ENCODE measurements around the gene AGBL4.

The AGBL4 gene

DNA sequence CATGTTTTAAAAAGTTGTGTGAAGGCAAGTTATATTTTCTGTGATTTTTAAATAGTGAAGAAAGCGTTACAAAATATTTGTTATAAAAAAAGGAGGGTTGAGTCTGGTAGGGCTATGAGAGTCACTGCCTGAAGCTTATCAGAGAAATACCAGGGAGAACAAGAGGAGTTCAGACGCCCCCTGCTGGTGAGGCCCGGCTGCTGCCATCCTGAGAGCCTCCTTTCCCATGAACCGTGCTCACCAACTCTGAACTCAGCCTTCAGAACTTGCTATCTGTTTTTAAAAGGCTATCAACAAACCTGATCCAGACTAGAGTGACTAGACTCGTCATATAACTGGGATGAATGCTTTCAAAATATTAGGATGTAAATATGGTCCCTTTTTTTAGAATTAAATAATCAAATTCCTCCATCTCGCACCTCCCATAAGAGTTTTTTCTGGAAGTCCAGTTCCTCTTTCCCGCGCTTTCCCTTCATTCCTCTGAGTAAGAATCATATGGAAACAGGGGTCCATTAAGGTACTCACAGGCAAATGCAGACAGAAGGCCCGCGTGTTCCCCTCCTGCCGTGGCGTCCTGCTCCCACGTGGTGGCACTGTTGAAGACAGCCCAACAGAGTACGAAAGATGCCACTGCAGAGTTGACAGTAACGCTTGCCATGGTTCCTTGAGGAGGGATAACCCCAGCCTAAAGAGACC is 1525.5 kb downstream of the AGBL4 start:
- DNase-seq (ENCODE audit: low read depth), result peak; percentile 68
- TF ChIP-seq, protein P1, sequence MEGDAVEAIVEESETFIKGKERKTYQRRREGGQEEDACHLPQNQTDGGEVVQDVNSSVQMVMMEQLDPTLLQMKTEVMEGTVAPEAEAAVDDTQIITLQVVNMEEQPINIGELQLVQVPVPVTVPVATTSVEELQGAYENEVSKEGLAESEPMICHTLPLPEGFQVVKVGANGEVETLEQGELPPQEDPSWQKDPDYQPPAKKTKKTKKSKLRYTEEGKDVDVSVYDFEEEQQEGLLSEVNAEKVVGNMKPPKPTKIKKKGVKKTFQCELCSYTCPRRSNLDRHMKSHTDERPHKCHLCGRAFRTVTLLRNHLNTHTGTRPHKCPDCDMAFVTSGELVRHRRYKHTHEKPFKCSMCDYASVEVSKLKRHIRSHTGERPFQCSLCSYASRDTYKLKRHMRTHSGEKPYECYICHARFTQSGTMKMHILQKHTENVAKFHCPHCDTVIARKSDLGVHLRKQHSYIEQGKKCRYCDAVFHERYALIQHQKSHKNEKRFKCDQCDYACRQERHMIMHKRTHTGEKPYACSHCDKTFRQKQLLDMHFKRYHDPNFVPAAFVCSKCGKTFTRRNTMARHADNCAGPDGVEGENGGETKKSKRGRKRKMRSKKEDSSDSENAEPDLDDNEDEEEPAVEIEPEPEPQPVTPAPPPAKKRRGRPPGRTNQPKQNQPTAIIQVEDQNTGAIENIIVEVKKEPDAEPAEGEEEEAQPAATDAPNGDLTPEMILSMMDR (conservative IDR thresholded peaks at IDR 0.05; ENCODE audit: low read length), result peak; percentile 98
- no peak overlapping the region for H3K4me3 ChIP-seq (ENCODE audit: low read length)

DNA sequence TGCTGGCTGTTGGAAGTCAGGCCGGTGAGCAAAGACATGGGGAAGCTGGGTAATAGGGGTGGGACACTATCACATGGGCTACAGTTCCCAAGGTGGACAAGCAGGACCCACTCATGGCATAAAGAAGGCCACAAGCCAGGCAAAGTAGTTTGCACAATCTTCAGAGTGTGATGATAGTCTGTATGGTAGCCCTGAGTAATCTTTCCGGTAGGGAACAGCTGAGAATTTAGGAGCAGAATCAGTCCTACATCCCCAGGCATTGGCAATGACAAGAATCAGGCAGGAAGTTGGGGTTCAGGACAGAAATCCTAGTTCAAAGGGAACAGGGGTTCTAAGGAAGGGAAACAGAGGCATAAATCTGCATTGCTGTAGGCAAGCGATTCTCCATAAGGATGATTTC is 1527.8 kb downstream of the AGBL4 start:
- no peak overlapping the region for H3K4me3 ChIP-seq (ENCODE audit: low read length)
- TF ChIP-seq, protein P1 (conservative IDR thresholded peaks at IDR 0.05; ENCODE audit: low read length), result no peak
- DNase-seq (ENCODE audit: low read depth), result no peak

DNA sequence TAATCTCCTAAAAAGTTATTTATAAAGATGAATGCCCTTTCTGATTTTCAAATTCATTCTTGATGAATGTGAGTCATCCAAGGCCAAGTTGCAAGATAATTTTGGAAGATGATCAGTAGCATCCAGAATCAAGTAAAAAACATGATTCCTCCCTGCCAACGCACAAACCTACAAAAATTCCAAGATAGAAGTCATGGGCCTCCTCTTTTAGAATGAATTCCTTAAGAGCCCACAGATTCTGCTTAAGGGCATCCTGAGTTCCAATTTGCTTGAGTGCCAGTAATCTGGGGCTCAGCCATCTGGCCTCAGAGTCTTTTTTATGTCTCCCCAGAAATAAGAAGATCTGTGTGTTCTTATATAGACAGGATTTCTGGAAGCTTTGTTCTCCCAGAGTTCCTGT is 1528.6 kb downstream of the AGBL4 start:
- DNase-seq (ENCODE audit: low read depth), result peak; percentile 24
- no peak overlapping the region for H3K4me3 ChIP-seq (ENCODE audit: low read length)
- TF ChIP-seq, protein P1 (conservative IDR thresholded peaks at IDR 0.05; ENCODE audit: low read length), result no peak

DNA sequence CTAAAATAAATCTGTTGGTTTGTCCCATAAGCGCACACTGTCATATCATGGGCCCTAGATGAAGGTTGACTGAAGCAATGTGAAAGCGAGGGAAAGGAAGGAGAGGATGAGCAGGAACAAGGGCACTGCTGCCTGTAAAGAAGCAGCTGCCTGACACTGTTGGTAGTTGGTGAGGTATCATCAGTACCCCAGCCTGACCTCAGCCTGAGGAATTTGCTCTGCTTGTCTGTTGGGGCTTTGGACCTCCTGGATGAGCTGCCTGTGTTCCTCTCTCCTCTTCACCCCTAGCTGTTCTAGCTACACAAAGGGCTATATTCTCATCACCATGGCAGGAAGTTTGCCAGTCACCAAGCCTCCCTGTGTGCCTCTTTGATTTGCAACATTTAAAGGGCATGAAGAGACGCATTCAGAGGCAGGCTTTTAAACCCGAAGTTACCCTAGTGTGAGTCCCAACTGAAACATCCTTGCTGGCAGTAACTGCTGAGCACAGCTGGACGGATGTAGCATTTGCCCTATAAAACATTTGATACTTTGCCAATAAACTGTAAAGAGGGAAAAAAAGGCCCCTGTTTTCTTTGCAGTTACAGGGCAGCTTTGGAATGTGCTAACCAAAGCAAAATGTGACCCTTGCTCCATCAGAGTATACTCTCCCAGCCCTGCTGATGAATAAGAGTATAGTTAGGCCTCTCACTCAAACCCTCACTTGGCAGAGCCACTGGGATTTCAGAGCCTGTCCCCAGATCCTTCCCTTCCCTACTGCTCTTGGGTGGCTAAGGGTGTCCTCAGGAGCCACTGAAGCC is 1529.6 kb downstream of the AGBL4 start:
- TF ChIP-seq, protein P1 (conservative IDR thresholded peaks at IDR 0.05; ENCODE audit: low read length), result no peak
- DNase-seq (ENCODE audit: low read depth), result peak; percentile 85
- H3K4me3 ChIP-seq (ENCODE audit: low read length), result no peak overlapping the region

DNA sequence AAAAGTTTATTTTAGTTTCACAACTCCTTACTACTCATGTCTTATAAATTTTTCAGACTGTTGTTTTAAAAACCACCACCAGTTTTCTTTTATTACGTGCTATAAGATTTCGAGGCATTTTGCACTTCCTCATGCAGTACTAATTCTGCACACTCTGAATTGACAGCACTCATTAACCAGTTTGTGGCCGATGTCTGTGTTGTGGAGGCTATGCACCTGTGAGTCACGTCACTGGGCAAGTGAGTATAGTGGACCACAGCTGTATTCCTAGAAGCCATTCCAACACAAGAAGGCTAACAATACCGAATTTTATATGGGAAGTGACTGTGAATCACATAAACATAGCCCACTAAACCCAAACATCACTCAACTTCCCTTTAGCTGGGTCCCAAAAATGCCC is 1530.7 kb downstream of the AGBL4 start:
- TF ChIP-seq, protein P1 (conservative IDR thresholded peaks at IDR 0.05; ENCODE audit: low read length), result no peak
- H3K4me3 ChIP-seq (ENCODE audit: low read length), result no peak overlapping the region
- no peak for DNase-seq (ENCODE audit: low read depth)

DNA sequence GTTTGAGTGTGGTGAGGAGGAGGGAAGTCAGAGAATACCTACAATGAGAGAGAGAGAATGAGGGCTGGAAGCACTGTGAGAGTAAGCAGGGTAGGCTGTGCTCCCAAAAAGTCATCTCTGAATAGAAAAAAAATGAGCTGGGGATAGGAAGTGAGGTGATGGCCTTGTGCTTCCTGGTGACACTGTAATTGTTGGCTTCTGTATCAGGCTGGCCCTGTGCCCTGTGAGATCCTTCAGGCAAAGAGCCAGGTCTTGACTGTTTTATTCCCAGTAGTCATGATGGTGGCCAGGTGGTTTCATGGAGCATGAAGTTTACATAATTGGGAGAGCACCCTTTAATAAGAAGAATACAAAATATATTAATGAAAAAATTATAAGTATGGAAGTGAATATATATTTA is 1531.4 kb downstream of the AGBL4 start:
- DNase-seq (ENCODE audit: low read depth), result no peak
- H3K4me3 ChIP-seq (ENCODE audit: low read length), result no peak overlapping the region
- TF ChIP-seq, protein P1 (conservative IDR thresholded peaks at IDR 0.05; ENCODE audit: low read length), result no peak

DNA sequence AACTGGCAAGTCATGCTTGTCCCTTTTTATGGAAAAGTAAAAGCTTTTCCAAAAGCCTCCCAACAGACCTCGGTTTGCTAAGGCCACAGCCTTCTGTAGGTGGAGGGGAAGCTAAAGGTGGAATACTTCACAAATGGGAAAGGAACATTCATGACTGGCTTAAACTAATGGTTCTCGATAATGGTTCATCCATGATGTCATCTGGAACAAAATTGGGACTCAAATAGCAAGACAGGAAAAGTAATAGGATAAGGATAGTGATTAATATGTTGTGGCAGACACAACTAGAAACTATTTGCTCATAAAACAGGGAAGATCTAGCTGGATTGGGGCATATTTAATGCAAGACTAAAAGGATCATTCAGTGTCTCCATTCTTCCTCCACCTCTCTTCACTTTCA is 1535.0 kb downstream of the AGBL4 start:
- DNase-seq (ENCODE audit: low read depth), result no peak
- TF ChIP-seq, protein P1 (conservative IDR thresholded peaks at IDR 0.05; ENCODE audit: low read length), result no peak
- H3K4me3 ChIP-seq (ENCODE audit: low read length), result no peak overlapping the region
